HG02571 (cell line): ENCODE measurements around the gene CD300LB.

Experiments used
- ATAC-seq: cut with Tn5 transposase; IDR thresholded peaks from one replicate; pipeline ENCODE4 v1.9.1; 2021; ENCODE audit warnings: mild to moderate bottlenecking, moderate library complexity; ENCODE audit not compliant: unreplicated experiment

Gene CD300LB

GRCh38 chr17:74550602-74551001 lies 19.3 kb upstream of the CD300LB start:
- no peak for ATAC-seq

- ATAC-seq, result no peak
Observed at GRCh38 chr17:74549343-74549742, 18.1 kb upstream of the CD300LB start.

DNA sequence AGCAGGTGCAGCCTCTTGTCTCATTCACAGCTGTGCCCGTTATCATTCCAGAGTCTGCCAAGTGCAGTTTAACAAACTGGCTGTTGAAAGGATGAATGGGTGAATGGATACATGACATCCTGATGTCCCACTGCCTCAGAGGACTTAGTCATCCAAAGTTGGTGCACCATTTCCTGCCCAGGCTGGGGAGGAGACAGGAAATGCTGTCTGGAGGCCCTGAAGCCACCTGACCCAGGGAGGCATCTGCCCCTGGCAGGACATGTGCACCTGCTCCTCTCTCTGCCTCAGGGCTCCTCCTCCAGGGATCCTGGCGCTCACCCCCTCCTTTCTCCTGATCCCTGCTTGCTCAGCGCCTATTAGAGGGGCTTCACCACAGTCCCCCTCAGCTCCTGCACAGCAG lies 16.5 kb upstream of the CD300LB start:
- ATAC-seq, result no peak

- no peak for ATAC-seq
Observed at GRCh38 chr17:74547264-74547663, 16.0 kb upstream of the CD300LB start.

DNA sequence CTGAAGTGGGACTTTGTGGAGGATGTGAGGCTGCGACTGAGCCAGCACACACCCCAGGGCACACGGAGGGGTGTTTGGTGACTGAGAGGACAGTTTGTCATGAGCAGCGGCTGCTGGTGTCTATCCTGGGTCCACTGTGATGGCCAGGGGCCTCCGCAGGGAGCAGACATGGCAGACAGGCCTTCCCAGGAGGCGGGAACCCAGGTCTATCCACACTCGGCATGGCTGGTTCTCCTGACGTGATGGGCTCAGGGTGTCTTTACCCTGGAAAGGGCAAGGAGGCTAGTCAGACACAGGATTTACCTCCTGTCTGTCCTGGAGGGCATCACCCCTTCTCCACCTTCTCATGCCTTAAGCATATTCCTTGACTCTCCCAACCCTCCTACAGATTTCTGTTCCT lies 15.3 kb upstream of the CD300LB start:
- no peak for ATAC-seq

- ATAC-seq, result no peak
Observed at GRCh38 chr17:74545843-74546230, 14.6 kb upstream of the CD300LB start, which contains the start of gene CD300C. TSS of gene CD300C (minus strand) at chr17:74546115. CDS start at chr17:74545782, 333 bp downstream.

- ATAC-seq, result no peak
Observed at GRCh38 chr17:74544991-74545842, 13.9 kb upstream of the CD300LB start.

DNA sequence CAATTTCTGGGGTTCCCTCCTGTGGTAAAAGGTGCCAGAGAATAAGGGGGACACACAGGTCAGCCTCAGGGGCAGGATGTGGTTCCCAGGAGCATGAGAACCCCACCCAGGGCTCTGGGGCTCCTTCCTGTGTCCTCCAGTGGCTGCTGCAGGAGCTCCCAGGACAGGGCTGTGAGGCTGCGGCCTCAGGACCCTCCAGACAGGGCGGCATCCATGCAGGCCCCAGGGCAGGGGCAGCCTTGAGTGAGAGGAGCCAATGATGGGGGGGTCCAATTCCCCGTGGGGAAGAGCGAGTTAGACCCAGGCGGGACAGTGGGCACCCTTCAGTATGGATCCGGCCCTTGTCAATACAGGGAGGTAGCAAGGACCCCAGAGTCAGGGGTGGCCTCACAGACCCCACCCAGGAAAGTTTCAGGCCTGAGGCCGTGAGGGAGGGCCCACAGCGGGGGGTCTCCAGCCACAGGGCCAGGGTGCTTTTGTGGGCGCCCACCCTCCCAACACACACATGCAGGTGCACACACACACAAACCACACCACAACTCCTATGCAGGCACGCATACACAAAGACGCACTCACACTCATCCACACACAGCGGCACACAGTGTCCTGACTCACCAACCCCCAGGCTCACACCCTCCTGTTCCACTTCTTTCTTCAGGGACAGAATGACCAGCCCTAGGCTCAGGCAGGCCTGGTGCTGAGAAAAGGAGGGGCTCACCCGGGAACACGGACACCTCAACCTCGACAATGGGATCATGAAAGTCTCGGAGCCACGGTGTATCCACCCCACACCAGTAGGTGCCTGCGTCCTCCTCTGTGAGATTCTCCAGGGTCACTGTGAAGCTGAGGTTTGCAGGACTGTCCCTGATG lies 12.9 kb upstream of the CD300LB start:
- no peak for ATAC-seq

DNA sequence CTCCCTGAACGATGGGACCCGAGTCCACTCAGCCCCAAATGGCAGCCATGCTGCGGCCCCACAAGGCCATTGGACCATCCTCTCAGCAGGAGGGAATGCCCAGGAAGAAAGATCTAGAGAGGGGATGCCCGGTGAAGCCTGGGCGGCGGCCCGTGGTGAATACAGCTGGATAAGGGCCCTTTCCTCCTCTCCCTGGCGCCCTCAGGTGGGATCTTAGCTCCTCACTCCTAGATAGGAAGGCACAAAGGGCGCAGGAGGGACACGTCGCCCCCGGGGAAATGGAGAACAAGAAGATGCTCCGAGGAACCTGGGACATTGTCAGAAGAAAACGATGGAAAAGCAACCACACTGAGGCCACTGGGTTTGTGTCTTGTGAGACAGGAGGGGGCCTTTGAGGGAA lies 12.1 kb upstream of the CD300LB start:
- no peak for ATAC-seq

DNA sequence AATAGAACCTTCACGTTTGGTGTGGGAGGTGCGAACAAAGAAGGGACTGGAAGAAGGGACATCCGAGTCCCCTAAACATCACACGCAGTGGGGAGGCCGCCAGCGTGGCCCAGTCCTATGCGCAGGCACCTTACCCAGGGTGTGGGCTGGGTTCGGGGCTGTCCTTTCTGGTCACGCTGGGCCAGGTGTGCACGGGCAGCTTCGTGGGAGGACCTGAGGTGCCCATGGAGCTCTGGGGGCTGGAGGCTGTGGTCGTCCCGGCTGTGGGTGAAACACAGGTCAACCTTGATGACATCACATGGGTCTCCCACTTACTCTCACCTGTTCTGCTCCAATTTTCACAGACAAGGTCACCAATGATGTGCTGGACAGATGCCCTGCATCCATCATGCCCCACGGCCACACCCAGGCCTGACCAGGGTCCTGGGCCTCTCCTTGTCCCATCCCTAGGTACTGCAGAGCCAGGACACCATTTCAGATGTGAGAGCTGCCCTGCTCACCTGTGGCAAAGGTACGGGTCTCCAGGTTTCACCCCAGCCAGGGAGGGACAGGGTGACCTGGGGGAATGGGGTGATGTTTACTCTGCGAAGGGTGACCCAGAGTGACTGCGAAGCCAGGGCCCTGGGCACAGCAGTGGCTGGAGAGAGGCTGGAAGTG lies 11.6 kb upstream of the CD300LB start:
- no peak for ATAC-seq

- ATAC-seq, result no peak
Observed at GRCh38 chr17:74542166-74542565, 10.9 kb upstream of the CD300LB start.

DNA sequence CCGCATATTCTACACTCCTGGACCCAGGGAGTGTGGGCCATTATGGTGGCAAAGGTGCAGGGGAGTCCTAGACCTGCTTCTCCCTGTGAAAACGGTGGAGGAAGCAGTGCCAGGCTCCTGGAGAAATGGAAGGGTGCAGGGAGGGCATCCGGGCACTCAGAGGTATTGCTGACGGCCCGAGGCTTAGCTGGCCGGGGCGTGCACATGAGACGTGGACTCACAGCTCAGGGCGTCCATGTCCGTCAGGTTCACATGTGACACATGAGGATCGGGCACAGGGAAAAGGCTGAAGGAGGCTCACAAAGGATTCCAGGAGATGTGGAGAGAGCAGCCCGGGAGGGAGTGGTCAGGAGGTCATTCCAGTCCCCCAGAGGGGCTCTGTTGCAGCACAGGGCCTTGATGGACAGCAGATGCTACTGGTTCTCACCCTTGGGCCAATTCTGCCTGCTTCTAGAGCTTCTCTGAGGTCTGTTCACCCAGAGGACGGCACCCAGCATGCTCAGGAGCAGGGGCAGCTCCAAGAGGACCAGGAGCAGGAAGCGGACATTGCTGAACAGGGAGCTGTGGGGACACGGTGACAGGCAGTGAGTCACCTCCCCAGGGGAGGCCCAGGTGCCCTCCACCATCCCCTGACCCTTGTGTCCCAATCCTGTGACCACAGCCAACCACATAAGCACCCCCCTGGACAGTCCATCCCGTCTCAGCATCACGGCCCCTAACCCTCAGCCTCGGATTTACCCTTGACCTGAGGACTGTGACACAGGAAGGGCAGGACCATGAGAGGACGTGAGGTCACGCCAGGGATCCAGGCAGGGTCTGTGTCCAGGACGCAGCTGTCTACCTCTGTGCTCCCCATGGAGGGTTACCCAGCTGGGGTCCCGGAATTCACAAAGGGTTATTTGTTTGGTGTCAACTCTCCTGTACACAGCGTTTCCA lies 10.2 kb upstream of the CD300LB start:
- ATAC-seq, result no peak

DNA sequence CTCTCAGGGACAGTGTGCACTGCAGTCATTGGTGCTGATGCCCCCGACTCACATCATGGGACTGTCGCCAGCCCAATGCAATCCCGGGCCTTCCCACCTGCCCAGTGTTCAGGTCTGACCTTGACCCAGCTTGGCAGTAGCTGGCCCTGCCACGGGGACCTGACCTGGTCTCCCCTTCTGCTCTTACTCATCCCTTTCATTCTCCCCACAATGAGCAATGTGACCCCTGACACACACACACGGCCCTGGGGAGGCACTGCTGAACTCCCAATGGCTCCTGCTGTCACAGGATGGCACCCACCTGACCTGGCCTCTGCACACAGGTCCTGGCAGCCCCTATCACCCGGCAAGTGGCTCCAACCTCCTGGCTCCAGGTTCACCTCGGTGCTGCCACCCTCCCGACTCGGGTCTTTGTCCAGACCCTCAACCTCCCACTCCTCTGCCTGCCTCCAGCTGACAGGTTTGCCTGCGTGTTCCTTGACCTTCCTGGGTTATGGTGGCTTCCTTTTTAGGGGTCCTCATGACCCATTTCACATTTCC lies 8.1 kb upstream of the CD300LB start:
- no peak for ATAC-seq

- ATAC-seq, result no peak
Observed at GRCh38 chr17:74536890-74537289, 5.6 kb upstream of the CD300LB start.

DNA sequence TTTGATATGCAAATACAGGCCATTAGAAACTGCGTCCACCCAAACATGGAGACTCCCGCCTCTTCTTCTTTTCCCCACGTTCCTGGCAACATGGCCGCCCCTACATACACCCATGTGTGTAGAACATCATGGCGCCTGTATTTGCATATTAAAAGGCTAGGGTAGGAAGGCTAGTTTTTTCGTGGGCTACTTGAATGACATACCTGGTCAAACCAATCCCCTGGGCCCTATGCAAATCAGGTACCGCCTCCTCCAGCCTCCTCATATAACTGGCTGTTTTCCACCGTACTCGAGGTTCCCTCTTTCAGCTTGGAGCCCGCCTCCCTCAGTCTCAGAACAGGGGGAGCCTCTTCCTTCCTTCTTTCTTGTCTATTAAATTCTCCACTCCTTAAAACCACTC lies 840 bp upstream of the CD300LB start:
- ATAC-seq, result no peak

DNA sequence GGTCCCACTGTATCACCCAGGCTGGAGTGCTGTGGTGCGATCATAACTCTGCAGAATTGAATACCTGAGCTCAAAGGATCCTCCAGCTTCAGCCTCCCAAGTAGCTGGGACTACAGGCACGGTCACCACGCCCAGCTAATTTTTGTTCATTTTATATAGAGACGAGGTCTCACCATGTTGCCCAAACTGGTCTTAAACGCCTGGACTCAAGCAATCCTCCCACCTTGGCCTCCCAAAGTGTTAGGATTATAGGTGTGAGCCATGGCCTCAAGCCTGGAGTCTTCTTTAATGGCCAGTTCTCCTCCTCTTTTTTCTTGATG lies 484 bp downstream of the CD300LB start:
- no peak for ATAC-seq

- ATAC-seq, result no peak
Observed at GRCh38 chr17:74529243-74529642, 2.0 kb downstream of the CD300LB start.

DNA sequence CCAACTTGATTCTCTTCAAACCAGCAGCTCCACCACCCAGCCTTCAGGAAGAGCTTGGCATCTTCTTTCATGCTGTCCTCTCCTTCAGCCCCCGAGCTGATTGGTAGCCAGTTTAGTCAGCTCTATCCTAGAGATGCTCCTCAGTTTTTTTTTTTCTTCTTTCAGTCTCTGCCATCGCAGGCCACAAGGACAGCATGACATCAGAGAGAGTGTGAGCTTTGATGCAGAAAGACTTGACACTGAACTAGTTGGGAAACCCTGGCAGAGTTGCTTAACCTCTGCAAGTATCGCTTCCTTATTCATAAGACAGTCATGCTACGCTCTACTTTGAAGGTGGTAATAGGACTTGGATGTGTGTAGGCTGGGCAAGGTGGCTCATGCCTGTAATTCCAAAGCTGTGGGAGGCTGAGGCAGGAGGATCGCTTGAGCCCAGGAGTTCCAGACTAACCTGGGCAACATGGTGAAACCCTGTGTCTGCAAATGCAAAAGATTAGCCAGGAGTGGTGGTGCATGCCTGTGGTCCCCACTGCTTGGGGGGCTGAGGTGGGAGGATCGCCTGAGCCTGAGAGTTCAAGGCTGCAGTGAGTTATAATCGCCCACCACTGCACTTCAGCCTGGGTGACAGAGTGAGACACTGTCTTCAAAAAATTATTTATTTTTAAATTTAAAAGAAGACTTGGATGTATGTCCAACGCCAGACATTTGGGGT lies 2.6 kb downstream of the CD300LB start:
- ATAC-seq, result peak; percentile 74

GRCh38 chr17:74527756-74528155 lies 3.5 kb downstream of the CD300LB start:
- ATAC-seq, result no peak

GRCh38 chr17:74527081-74527480 lies 4.2 kb downstream of the CD300LB start:
- ATAC-seq, result no peak
